ENCODE measurements around the gene MYT1. TPM values are rescaled to one million over a fixed set of nuclear protein-coding genes. Genes with fewer than 3 reads are reported as not detected.

Gene MYT1
- total RNA-seq, 1 experiment from 2014 or later = 2.0 TPM

GRCh38 chr20:64183313-64183712, 19.1 kb downstream of the MYT1 start (continued):
- TF ChIP-seq E2F5 (CRISPR knock-in tag; IDR thresholded peaks at IDR 0.05) (no peak), EMX1 (CRISPR knock-in tag; IDR thresholded peaks at IDR 0.05) (no peak), NR2C2 (CRISPR knock-in tag; IDR thresholded peaks at IDR 0.05) (no peak), ELF4 (CRISPR knock-in tag; IDR thresholded peaks at IDR 0.05; ENCODE audit: low read depth) (no peak), FOXK1 (CRISPR knock-in tag; IDR thresholded peaks at IDR 0.05) (no peak), JAZF1 (CRISPR knock-in tag; IDR thresholded peaks at IDR 0.05) (no peak), USF2 (CRISPR knock-in tag; IDR thresholded peaks at IDR 0.05) (no peak)

GRCh38 chr20:64184795-64185194, 20.5 kb downstream of the MYT1 start:
- DNase-seq (ENCODE audit: low spot score) (no peak), ATAC-seq (no peak)
- no peak overlapping the region for H3K4me3 Mint-ChIP-seq
- ChIA-PET POLR2A (no interaction called here), CTCF (no interaction called here)
- no peak overlapping the region for H3K27ac Mint-ChIP-seq
- H3K36me3 Mint-ChIP-seq = peaks cover 5% of the 10 kb centered on the region
- peaks cover 9% of the 10 kb centered on the region for H3K9me3 Mint-ChIP-seq
- H3K4me1 Mint-ChIP-seq = peaks cover 24% of the 10 kb centered on the region
- TF ChIP-seq ZNF219 (CRISPR knock-in tag; IDR thresholded peaks at IDR 0.05; ENCODE audit: borderline replicate concordance) = no peak
- no peak for TF ChIP-seq HMGXB4 (CRISPR knock-in tag; IDR thresholded peaks at IDR 0.05)
- no peak for TF ChIP-seq GRHL2 (CRISPR knock-in tag; IDR thresholded peaks at IDR 0.05; ENCODE audit: insufficient replicate concordance, severe bottlenecking)
- no peak for TF ChIP-seq SMAD3 (CRISPR knock-in tag; IDR thresholded peaks at IDR 0.05; ENCODE audit: borderline replicate concordance)
- no peak for TF ChIP-seq ZNF416 (CRISPR knock-in tag; IDR thresholded peaks at IDR 0.05)
- no peak for TF ChIP-seq ATF6 (CRISPR knock-in tag; IDR thresholded peaks at IDR 0.05)
- no peak for TF ChIP-seq NR1H2 (CRISPR knock-in tag; IDR thresholded peaks at IDR 0.05)
- no peak for TF ChIP-seq GABPB1 (CRISPR knock-in tag; IDR thresholded peaks at IDR 0.05)
- no peak for TF ChIP-seq GTF2I (CRISPR knock-in tag; conservative IDR thresholded peaks at IDR 0.05)
- no peak for TF ChIP-seq CREM (CRISPR knock-in tag; IDR thresholded peaks at IDR 0.05)
- TF ChIP-seq E2F5 (CRISPR knock-in tag; IDR thresholded peaks at IDR 0.05) = no peak
- no peak for TF ChIP-seq USF1 (CRISPR knock-in tag; IDR thresholded peaks at IDR 0.05)
- no peak for TF ChIP-seq ZNF121 (CRISPR knock-in tag; IDR thresholded peaks at IDR 0.05)
- TF ChIP-seq ESRRA (CRISPR knock-in tag; IDR thresholded peaks at IDR 0.05; ENCODE audit: borderline replicate concordance) = no peak
- no peak for TF ChIP-seq NR2C2 (CRISPR knock-in tag; IDR thresholded peaks at IDR 0.05)
- H3K27me3 Mint-ChIP-seq (ENCODE audit: low read depth) = peaks cover 3% of the 10 kb centered on the region
